Osteoblast (primary cell): ENCODE results near the gene CARD19. TPM values are rescaled to one million over a fixed set of nuclear protein-coding genes. Genes with fewer than 3 reads are reported as not detected.
A peak's percentile ranks its signal among the peaks of the same experiment; 100 is the strongest.

Experiments
- DNase-seq: peaks from one replicate; pipeline ENCODE4 v3.0.0; 2011; ENCODE audit warnings: low spot score, mixed read lengths; ENCODE audit not compliant: insufficient read length; ENCODE audit errors: missing footprints
- H2AFZ ChIP-seq: 2 replicates; pipeline ENCODE4 v1.6.0; 2011; ENCODE audit warnings: mild to moderate bottlenecking, low read length
- H3K27ac ChIP-seq: 2 replicates; pipeline ENCODE4 v1.5.1; 2011; ENCODE audit warnings: mild to moderate bottlenecking, low read depth, low read length, moderate library complexity
- H3K27me3 ChIP-seq: 2 replicates; pipeline ENCODE4 v1.6.0; 2012; ENCODE audit warnings: mild to moderate bottlenecking, control low read depth, inconsistent platforms, low read length, moderate library complexity; ENCODE audit not compliant: insufficient read depth
- H3K36me3 ChIP-seq: 2 replicates; pipeline ENCODE4 v1.5.1; 2011; ENCODE audit warnings: mild to moderate bottlenecking, low read length, control low read depth, moderate library complexity; ENCODE audit not compliant: insufficient read depth
- H3K4me1 ChIP-seq: 2 replicates; pipeline ENCODE4 v1.5.1; 2011; ENCODE audit warnings: mild to moderate bottlenecking, low read length, control low read depth, moderate library complexity; ENCODE audit not compliant: insufficient read depth
- H3K4me2 ChIP-seq: 2 replicates; pipeline ENCODE4 v1.6.0; 2011; ENCODE audit warnings: mild to moderate bottlenecking, low read length; ENCODE audit not compliant: insufficient read depth
- H3K4me3 ChIP-seq: fragments of 200-600 bp; sonication (generic); 3 replicates; pipeline ENCODE4 v1.5.1; 2012; ENCODE audit warnings: mild to moderate bottlenecking, low read length, inconsistent platforms; ENCODE audit not compliant: insufficient read depth
- H3K79me2 ChIP-seq: 2 replicates; pipeline ENCODE4 v1.6.0; 2012; ENCODE audit warnings: mild to moderate bottlenecking, low read length, control low read depth, inconsistent platforms; ENCODE audit not compliant: insufficient read depth
- H3K9me3 ChIP-seq: 2 replicates; pipeline ENCODE4 v1.5.1; 2011; ENCODE audit warnings: low read depth, low read length, control low read depth
- H4K20me1 ChIP-seq: 2 replicates; pipeline ENCODE4 v1.6.0; 2012; ENCODE audit warnings: mild to moderate bottlenecking, low read length, control low read depth; ENCODE audit not compliant: insufficient read depth
- total RNA-seq: library from RNA; depleted of rRNA; stranded (reverse); fragments of >200 nt; gene quantifications from 2 replicates; pipeline ENCODE4 v1.2.3, GENCODE V29; 2012
- TF ChIP-seq, protein P1 (sequence below): IDR thresholded peaks from 2 replicates; pipeline ENCODE4 v1.5.1; 2011; ENCODE audit warnings: mild to moderate bottlenecking, low read depth, low read length, moderate library complexity; ENCODE audit errors: extremely low read depth

CARD19 gene
- total RNA-seq, 1 donor = 38.4 TPM

DNA sequence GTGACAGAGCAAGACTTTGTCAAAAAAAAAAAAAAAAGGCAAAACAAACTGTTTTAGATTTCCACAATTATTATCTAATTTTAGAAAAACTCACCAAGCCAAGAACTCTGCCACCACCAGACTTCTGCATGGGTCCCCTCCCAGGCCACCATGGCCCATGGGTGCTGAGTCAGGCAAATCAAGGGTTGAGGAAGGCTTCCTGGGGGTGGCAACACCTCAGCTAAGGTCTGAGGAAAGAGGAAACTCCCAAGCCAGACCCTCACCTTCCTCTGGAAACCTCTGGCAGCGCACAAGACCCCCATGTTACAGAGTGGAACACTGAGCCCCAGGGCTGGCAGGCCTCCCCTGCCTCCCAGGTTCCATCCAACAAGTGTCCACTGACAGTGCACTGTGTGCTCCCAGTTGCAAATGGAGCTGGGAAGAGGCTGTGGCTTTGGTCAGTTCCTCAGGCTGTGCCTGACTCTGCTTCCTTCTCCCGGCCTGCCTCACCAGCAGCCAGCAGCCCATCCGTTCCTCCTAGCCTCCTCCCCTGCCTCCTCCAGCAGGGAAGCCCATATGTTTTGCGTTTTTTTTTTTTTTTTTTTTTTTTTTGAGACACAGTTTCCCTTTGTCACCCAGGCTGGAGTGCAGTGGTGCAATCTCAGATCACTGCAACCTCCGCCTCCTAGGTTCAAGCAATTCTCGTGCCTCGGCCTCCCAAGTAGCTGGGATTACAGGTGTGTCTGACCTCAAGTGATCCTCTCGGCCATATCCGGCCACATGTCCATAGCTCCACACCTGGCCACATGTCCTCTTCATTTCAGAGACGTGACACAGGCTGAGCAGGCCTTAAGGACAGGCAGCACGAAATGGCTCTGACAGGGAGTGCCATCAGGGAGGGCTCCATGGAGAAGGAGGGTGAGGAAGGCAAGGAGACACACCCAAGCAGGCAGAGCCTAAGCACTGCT, 41.0 kb upstream of the CARD19 start:
- Histone ChIP-seq H3K36me3 (no peaks in the 10 kb centered on the region), H3K4me1 (peaks cover 2% of the 10 kb centered on the region), H3K79me2 (no peaks in the 10 kb centered on the region), H4K20me1 (no peaks in the 10 kb centered on the region), H3K27ac (no peak overlapping the region), H3K9me3 (no peaks in the 10 kb centered on the region), H3K4me2 (no peak overlapping the region), H3K27me3 (no peaks in the 10 kb centered on the region), H3K4me3 (no peak overlapping the region), H2AFZ (no peak overlapping the region)
- TF ChIP-seq, protein P1, sequence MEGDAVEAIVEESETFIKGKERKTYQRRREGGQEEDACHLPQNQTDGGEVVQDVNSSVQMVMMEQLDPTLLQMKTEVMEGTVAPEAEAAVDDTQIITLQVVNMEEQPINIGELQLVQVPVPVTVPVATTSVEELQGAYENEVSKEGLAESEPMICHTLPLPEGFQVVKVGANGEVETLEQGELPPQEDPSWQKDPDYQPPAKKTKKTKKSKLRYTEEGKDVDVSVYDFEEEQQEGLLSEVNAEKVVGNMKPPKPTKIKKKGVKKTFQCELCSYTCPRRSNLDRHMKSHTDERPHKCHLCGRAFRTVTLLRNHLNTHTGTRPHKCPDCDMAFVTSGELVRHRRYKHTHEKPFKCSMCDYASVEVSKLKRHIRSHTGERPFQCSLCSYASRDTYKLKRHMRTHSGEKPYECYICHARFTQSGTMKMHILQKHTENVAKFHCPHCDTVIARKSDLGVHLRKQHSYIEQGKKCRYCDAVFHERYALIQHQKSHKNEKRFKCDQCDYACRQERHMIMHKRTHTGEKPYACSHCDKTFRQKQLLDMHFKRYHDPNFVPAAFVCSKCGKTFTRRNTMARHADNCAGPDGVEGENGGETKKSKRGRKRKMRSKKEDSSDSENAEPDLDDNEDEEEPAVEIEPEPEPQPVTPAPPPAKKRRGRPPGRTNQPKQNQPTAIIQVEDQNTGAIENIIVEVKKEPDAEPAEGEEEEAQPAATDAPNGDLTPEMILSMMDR = no peak
- peak; percentile 65 for DNase-seq

GRCh38 chr9:93057042-93057702, 38.8 kb upstream of the CARD19 start:
- Histone ChIP-seq H4K20me1 (no peaks in the 10 kb centered on the region), H3K4me1 (peaks cover 12% of the 10 kb centered on the region), H3K9me3 (no peaks in the 10 kb centered on the region), H3K4me3 (no peak overlapping the region), H3K27me3 (no peaks in the 10 kb centered on the region), H3K36me3 (no peaks in the 10 kb centered on the region), H3K4me2 (no peak overlapping the region), H3K27ac (no peak overlapping the region), H2AFZ (no peak overlapping the region), H3K79me2 (no peaks in the 10 kb centered on the region)
- TF ChIP-seq, protein P1 = no peak
- DNase-seq = peak; percentile 78

DNA sequence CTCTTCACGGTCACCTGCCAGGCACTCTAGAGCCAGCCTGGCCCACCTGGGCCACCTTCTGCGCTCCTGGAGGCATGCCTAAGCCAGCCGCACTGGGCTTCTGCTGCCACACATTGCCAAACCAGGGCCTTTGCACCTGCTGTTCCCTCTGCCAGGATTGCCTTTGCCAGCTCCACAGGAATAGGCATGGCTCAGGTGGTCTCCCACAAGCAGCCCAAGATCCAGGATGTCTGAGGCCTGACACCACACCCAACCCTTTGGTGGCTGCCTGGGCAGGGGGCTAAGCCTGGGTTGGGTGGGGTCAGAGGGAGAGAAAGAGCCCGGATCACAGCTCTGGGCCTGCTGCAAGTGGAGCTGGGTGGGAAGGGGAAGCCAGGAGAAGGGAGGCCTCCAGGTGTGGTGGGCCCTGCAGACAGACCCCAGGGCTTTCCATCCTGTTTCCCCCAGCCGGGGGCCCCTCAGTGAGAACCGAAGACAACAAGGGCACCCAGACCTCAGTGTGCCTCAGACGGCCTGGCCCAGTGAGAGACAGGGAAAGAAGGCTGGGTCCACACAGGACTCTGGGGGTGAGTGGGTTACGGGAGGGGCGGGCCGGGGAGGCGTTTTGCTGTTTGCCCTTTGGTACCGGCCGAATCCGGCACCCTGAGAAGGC, 38.2 kb upstream of the CARD19 start:
- Histone ChIP-seq H2AFZ (no peak overlapping the region), H3K4me1 (peaks cover 12% of the 10 kb centered on the region), H3K79me2 (no peaks in the 10 kb centered on the region), H3K27me3 (no peaks in the 10 kb centered on the region), H3K9me3 (no peaks in the 10 kb centered on the region), H3K27ac (no peak overlapping the region), H3K36me3 (no peaks in the 10 kb centered on the region), H3K4me3 (no peak overlapping the region), H4K20me1 (no peaks in the 10 kb centered on the region), H3K4me2 (peak overlapping the region; percentile 55)
- TF ChIP-seq, protein P1 = no peak
- peak; percentile 62 for DNase-seq
